MG63 (cell line): Measurements from ENCODE around the gene RCL1. TPM values are rescaled to one million over a fixed set of nuclear protein-coding genes. Genes with fewer than 3 reads are reported as not detected.
"Not testable (repeated sequence)": the region's sequence is repeated elsewhere in the genome, so short reads cannot be mapped to it uniquely, and the experiment has no call there.

Experiments used
- DNase-seq: peaks from one replicate; pipeline ENCODE4 v3.0.0-alpha.2; 2020
- H3K27me3 ChIP-seq: fragments of 250-450 bp; sonication (Bioruptor Pico); 2 replicates; pipeline ENCODE4 v1.5.1; 2020; ENCODE audit warnings: mild to moderate bottlenecking, moderate library complexity
- H3K36me3 ChIP-seq: fragments of 250-450 bp; sonication (Bioruptor Pico); 2 replicates; pipeline ENCODE4 v1.5.1; 2020; ENCODE audit warnings: mild to moderate bottlenecking, moderate library complexity
- H3K4me3 ChIP-seq: fragments of 250-450 bp; sonication (Bioruptor Pico); 2 replicates; pipeline ENCODE4 v1.5.1; 2020; ENCODE audit warnings: mild to moderate bottlenecking, moderate library complexity
- H3K9me3 ChIP-seq: fragments of 250-450 bp; sonication (Bioruptor Pico); 2 replicates; pipeline ENCODE4 v1.5.1; 2020; ENCODE audit warnings: mild to moderate bottlenecking, moderate library complexity
- total RNA-seq: library from RNA; depleted of rRNA; stranded (reverse); fragments of >200 nt; shearing (Covaris generic); gene quantifications from 2 replicates; pipeline ENCODE4 v1.2.3, GENCODE V29; 2014; ENCODE audit warnings: low replicate concordance

RCL1 gene
- total RNA-seq, 1 experiment from 2014 or later = 6.8 TPM

DNA sequence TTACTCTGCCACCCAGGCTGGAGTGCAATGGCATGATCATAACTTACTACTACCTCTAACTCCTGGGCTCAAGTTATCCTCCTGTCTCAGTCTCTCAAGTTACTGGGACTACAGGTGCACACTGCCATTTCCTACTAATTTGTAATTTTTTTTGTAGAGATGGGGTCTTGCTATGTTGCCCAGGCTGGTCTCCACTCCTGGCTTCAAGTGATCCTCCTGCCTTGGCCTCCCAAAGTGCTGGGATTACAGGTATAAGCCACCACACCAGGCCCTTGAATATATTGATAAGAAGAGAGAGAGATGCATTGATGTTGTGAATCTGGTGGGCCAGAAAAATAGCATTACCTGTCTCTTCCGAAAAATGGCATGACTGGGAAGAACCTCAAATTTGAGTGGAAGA is 21.0 kb upstream of the RCL1 start:
- Histone ChIP-seq H3K9me3 (no peaks in the 10 kb centered on the region), H3K4me3 (no peak overlapping the region), H3K36me3 (no peaks in the 10 kb centered on the region)

DNA sequence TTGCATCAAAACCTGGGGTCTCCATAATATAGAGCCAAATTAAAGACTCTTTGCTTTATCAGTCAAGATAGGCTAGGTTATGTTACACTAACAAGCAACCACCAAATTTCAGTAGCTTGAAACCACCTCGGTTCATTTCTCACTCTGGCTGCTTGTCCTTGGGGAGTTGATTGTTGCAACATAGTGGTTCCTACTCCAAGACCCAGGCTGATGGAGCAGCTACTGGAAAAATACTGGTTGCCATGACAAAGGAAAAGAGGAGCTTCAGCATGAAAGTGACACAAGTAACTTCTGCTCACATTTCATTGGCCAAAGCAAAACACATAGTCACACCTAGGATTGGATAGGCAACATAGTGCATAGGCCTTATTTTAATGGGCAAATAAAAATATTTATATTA is 18.5 kb upstream of the RCL1 start:
- H3K4me3 ChIP-seq = no peak overlapping the region
- no peaks in the 10 kb centered on the region for H3K36me3 ChIP-seq
- H3K27me3 ChIP-seq = no peaks in the 10 kb centered on the region
- H3K9me3 ChIP-seq = no peaks in the 10 kb centered on the region
- no peak for DNase-seq

More for the DNA sequence above, 21.0 kb upstream of the RCL1 start:
- no peak for DNase-seq
- no peaks in the 10 kb centered on the region for H3K27me3 ChIP-seq

DNA sequence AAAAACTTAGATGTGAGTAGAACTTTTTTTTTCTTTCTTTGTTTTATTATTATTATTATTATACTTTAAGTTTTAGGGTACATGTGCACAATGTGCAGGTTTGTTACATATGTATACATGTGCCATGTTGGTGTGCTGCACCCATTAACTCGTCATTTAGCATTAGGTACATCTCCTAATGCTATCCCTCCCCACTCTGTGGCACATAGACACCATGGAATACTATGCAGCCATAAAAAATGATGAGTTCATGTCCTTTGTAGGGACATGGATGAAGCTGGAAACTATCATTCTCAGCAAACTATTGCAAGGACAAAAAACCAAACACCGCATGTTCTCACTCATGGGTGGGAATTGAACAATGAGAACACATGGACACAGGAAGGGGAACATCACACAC is 17.8 kb upstream of the RCL1 start:
- DNase-seq, H3K9me3 ChIP-seq, H3K27me3 ChIP-seq, H3K4me3 ChIP-seq, H3K36me3 ChIP-seq: not testable (repeated sequence)

DNA sequence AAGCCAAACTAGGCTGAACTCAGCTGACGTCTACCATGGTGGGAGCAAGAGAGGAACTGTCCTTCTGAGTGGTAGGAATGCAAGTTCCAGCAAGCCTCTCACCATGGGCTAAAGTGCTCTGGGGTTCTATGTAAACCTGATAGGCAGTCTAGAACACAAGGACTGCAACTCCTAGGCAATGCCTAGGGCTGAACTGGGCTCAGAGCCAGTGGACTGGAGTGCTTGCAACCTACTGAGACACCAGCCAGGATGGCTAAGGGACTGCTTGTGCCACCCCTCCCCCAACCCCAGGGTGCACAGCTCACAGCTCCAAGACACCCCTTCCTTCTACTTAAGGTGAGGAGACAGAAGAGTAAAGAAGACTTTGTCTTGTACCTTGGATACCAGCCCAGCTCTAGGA is 12.1 kb upstream of the RCL1 start:
- DNase-seq = no peak
- H3K36me3 ChIP-seq = no peaks in the 10 kb centered on the region
- no peak overlapping the region for H3K4me3 ChIP-seq
- H3K9me3 ChIP-seq = no peaks in the 10 kb centered on the region
- H3K27me3 ChIP-seq = no peaks in the 10 kb centered on the region

DNA sequence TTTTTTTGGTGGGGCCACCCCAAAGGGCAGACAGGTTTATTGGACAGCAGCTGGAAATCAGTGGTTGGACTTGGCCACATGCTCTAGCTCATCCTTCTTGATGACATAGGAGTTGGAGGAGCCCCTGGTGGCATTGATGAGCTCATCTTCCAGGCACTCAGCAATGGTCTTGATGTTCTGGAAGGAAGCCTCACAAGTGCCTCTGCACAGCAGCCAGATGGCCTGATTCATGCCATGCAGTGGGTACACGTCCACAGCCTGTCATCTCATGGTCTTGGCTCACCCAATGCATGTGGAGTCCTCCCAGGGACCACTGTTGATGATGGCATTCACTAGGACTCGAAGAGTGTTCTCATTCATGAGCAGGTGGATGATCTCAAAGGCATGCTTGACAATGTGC is 11.3 kb upstream of the RCL1 start:
- H3K36me3 ChIP-seq = no peaks in the 10 kb centered on the region
- DNase-seq = no peak
- no peaks in the 10 kb centered on the region for H3K27me3 ChIP-seq
- H3K9me3 ChIP-seq = no peaks in the 10 kb centered on the region
- no peak overlapping the region for H3K4me3 ChIP-seq

DNA sequence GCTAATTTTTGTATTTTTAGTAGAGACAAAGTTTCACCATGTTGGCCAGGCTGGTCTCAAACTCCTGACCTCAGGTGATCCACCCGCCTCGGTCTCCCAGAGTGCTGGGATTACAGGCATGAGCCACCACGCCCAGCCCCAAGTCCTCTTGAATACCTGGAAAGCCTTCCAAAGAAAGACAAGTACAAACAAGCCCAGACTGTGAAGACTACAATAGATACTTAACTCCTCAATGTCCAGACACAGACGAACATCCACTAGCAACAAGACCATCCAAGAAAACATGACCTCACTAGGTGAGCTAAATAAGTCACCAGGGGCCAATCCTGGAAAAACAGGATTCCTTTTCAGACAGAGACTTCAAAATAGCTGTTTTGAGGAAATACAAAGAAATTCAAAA is 9.6 kb upstream of the RCL1 start:
- not testable (repeated sequence) for DNase-seq, H3K9me3 ChIP-seq, H3K36me3 ChIP-seq, H3K4me3 ChIP-seq, H3K27me3 ChIP-seq

DNA sequence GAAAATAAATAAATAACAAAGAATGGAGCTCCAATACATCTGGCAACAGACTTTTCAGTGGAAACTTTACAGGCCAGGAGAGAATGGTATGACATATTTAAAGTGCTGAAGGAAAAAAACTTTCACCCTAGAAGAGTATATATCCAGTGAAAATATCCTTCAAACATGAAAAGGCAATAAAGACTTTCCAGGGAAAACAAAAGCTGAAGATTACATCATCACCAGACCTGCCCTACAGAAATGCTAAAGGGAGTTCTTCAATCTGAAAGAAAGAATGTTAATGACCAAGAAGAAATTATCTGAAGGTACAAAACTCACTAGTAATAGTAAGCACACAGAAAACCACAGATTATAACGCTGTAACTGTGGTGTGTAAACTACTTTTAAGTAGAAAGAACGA is 8.3 kb upstream of the RCL1 start:
- no peaks in the 10 kb centered on the region for H3K27me3 ChIP-seq
- no peak for DNase-seq
- no peaks in the 10 kb centered on the region for H3K36me3 ChIP-seq
- no peaks in the 10 kb centered on the region for H3K9me3 ChIP-seq
- no peak overlapping the region for H3K4me3 ChIP-seq

DNA sequence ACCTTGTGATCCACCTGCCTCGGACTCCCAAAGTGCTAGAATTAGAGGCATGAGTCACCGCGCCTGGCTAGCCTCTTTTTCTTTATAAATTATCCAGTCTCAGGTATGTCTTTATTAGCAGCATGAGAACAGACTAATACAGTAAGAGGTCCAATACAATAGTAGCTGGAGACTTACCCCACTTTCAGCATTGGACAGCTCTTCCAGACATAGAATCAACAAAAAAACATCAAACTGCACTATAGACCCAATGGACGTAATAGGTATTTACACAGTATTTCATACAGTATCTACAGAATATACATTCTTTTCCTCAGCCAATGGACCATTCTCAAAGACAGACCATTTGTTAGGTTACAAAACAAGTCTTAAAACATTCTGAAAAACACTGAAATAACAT is 6.1 kb upstream of the RCL1 start:
- H3K36me3 ChIP-seq = no peaks in the 10 kb centered on the region
- no peaks in the 10 kb centered on the region for H3K27me3 ChIP-seq
- no peak overlapping the region for H3K4me3 ChIP-seq
- H3K9me3 ChIP-seq = no peaks in the 10 kb centered on the region
- DNase-seq = no peak

DNA sequence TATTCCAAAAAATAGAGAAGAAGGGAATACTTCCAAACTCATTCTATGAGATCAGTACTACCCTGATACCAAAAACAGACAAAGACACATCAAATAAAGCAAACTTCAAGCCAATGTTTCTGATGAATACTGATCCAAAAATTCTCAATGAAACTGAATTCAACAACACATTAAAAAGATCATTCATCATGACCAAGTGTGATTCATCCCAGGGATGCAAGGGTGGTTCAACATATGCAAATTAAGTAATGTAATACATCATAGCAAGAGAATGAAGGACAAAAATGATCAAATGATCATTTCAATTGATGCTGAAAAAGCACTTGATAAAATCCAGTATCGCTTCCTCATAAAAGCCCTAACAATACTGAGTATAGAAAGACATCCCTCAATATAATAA is 4.9 kb upstream of the RCL1 start:
- H3K9me3 ChIP-seq = no peaks in the 10 kb centered on the region
- H3K4me3 ChIP-seq = no peak overlapping the region
- DNase-seq = no peak
- H3K36me3 ChIP-seq = no peaks in the 10 kb centered on the region
- no peaks in the 10 kb centered on the region for H3K27me3 ChIP-seq

DNA sequence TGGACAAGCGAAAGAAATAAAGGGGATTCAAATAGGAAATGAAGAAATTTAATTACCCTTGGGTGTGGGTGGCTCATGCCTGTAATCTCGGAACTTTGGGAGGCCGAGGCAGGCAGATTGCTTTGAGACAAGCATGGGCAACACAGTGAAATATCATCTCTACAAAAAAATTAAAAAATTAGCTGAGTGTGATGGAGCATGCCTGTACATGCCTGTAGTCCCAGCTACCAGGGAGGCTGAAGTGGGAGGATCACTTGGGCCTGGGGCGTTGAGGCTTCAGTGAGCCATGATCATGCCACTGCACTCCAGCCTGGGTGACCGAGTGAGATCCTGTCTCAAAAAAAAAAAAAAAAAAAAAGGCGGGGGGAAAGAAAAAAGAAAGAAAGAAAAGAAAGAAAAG is 4.0 kb upstream of the RCL1 start:
- H3K9me3 ChIP-seq = no peaks in the 10 kb centered on the region
- H3K36me3 ChIP-seq = no peaks in the 10 kb centered on the region
- H3K4me3 ChIP-seq = no peak overlapping the region
- no peaks in the 10 kb centered on the region for H3K27me3 ChIP-seq
- no peak for DNase-seq

DNA sequence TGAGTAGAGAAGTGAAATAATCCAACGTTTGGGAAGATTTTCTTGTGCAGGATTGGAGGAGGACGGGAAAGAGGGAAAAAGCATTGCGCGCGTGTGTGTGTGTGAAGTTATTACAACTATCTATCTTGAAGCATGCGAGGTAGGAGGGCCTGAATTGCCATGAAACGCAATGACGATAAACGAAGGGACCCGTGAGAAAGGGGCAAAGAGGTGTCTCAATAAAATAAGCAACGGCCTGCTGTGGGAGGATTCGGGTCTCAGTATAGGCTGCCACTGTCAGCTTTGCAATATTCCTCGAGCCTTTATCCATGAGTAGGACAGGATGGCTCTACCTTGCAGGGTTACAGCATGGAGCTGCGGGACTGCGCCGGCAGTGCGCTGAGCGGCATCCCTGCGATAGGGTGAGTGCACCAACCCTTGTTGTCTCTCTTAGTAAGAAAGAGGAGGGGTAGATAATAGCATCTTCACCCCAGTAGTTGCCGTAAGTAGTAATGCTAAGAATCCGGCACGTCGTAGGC is 631 bp upstream of the RCL1 start:
- Histone ChIP-seq H3K9me3 (no peaks in the 10 kb centered on the region), H3K27me3 (no peaks in the 10 kb centered on the region), H3K4me3 (peak overlapping the region; percentile 65), H3K36me3 (no peaks in the 10 kb centered on the region)
- no peak for DNase-seq

DNA sequence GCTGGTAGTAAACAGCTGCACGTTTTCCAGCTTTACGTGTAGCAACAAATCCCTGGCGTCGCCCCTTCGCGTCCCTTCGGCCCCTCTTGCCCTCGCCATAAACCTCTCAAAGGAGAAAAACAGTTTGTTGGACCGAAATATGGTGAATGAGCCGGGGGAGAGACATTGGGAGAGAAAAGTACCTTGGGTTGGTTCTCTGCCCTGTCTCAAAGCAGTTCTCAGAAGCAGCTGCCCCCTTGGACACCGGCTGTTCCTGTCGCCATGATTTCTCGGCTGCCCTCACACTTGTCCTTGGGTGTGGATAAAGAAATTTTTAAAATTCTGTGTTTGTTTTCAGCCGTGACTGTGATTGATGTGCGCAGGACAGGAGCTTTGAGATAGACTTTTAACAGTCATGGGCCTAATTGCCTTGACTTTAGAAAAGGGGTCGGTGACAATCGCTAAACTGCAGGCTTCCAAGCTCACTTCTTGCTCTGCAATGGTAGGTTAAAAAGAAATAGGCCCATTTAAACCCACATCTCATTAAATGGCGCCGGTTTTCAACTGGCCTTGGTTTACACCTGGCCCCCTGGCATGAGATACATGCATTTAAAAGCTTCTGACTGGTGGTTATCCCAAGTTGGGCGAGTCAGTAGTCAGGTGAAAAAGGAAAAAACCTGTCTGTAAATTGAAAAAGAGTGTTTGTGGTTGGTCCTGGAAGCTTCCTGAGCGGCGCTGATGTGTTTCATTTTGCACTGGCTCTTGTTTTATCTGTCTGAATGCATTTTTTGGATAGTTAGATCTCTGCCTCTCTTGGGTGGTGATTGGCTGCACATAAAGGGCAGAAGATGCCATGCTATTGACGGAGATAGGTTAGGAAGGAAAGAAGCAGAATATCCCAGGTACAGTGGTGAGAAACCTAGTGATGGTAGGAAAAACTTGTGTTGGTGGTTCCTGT is 983 bp downstream of the RCL1 start:
- no peaks in the 10 kb centered on the region for H3K36me3 ChIP-seq
- H3K9me3 ChIP-seq = no peaks in the 10 kb centered on the region
- no peaks in the 10 kb centered on the region for H3K27me3 ChIP-seq
- no peak for DNase-seq
- H3K4me3 ChIP-seq = peak overlapping the region; percentile 65

DNA sequence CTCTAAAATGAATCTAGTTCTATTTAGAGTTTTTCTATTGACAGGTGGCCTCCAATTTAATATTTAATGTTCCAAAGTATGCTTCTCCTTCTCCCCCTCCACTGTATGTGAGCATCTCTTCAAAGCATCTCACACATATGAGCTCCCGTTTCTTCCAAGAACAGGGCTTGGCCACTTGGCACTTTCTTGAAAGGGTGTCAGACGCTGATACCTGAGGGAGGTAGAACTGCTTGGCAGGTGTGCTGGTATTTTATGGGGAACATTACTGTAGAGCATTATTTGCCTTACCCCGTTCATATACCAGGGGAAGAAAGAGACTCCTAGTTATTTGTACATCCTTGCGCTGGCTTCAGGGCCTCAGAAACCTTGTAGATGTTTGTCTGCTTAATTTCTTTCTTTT is 1.9 kb downstream of the RCL1 start:
- DNase-seq = no peak
- Histone ChIP-seq H3K36me3 (no peaks in the 10 kb centered on the region), H3K4me3 (no peak overlapping the region), H3K27me3 (no peaks in the 10 kb centered on the region), H3K9me3 (no peaks in the 10 kb centered on the region)

DNA sequence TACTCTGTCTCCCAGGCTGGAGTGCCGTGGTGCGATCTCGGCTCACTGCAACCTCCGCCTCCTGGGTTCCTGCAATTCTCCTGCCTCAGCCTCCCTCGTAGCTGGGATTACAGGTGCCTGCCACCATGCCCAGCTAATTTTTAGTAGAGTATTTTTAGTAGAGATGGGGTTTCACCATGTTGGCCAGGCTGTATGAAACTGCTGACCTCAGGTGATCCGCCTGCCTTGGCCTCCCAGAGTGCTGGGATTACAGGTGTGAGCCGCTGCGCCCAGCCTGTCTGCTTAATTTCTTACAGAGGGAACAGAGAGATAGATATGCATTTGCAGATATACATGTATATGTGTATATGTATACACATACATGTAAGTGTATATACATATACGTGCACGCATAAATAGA is 2.4 kb downstream of the RCL1 start:
- not testable (repeated sequence) for H3K4me3 ChIP-seq, H3K27me3 ChIP-seq, H3K9me3 ChIP-seq, DNase-seq, H3K36me3 ChIP-seq

DNA sequence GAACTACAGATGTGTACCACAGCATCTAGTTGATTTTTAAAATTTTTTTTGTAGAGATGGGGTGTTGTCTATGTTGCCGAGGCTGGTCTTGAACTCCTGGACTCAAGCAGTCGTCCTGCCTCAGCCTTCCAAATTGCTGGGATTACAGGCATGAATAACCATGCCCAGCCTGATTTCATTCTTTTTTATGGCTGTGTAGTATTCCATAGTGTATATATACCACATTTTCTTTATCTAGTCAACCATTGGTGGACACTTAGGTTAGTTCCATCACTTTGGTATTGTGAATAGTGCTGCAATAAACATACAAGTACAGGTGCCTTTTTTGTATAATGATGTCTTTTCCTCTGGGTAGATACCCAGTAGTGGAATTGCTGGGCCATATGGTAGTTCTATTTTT is 3.8 kb downstream of the RCL1 start:
- no peak for DNase-seq
- no peaks in the 10 kb centered on the region for H3K36me3 ChIP-seq
- no peak overlapping the region for H3K4me3 ChIP-seq
- no peaks in the 10 kb centered on the region for H3K9me3 ChIP-seq
- H3K27me3 ChIP-seq = no peaks in the 10 kb centered on the region

DNA sequence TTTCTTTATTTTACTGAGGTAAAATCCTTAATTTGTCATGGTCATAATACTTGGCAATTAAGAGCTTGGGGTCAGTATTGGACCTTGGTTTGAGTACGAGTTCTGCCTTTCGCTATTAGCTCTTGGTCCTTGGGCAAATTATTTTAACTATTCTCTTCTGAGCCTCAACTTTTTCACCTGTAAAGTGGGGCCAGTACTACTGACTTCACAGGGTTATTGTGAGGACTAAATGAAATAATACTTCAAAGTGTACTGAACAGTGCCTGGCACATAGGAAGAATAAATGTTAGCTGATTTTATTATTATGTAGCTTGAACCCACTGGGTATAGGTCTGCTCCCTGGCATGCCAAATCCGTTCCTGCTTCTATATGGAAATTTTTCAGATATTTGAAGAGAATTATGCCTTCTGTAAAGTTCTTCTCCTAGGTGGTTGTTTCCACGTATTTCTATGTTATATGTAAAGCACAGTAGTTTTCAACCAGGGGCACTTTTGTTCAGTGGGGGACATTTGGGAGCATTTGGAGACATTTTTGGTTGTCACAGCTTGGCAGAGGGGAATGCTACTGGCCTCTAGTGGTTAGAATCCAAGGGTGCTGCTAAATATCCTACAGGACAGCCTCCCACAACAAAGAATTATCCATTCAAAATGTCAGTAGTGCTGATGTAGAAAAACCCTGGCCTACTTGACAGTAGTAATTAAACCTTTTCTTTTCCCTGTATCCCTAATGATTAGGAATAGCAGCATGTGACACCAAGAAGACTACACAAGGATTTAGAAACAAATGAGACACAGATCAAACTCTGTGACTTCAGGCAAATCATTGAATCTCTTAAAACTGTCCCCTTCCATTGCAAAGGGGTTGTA is 4.5 kb downstream of the RCL1 start:
- no peaks in the 10 kb centered on the region for H3K9me3 ChIP-seq
- H3K27me3 ChIP-seq = no peaks in the 10 kb centered on the region
- no peak overlapping the region for H3K4me3 ChIP-seq
- no peaks in the 10 kb centered on the region for H3K36me3 ChIP-seq
- no peak for DNase-seq

DNA sequence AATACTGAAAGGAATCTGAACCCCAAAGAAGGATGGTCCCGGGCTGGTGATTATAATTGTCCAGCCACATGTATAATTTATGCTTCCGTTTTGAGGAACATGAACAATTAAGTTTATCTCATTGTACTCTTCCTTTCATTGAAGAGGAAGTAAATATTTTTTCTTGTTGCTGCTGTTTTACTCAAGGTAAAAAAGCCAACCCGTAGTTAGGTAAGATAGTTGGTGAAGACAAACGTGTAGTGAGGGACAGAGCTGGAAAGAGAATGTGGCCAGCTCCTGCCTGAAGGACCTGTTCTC is 5.1 kb downstream of the RCL1 start:
- Histone ChIP-seq H3K27me3 (no peaks in the 10 kb centered on the region), H3K36me3 (no peaks in the 10 kb centered on the region), H3K4me3 (no peak overlapping the region), H3K9me3 (no peaks in the 10 kb centered on the region)
- no peak for DNase-seq
